GM12878 (cell line): ENCODE results near the gene NF1. TPM values are rescaled to one million over a fixed set of nuclear protein-coding genes. Genes with fewer than 3 reads are reported as not detected.

ENCODE experiments used
- CBFB ChIP-seq: IDR thresholded peaks from 2 replicates; pipeline ENCODE4 v1.6.1; 2016; ENCODE audit warnings: antibody characterized with exemption, low read depth
- CREB1 ChIP-seq: IDR thresholded peaks from 2 replicates; pipeline ENCODE4 v1.6.1; 2012; ENCODE audit warnings: low read depth, mild to moderate bottlenecking, inconsistent platforms
- DPF2 ChIP-seq: fragments of 450-650 bp; IDR thresholded peaks from 2 replicates; pipeline ENCODE4 v1.6.1; 2017; ENCODE audit warnings: mild to moderate bottlenecking
- GABPA ChIP-seq: IDR thresholded peaks from 2 replicates; pipeline ENCODE4 v1.6.1; 2014; ENCODE audit warnings: antibody characterized with exemption, low read depth, mild to moderate bottlenecking, inconsistent platforms
- JUNB ChIP-seq: IDR thresholded peaks from 2 replicates; pipeline ENCODE4 v1.6.1; 2016; ENCODE audit warnings: antibody characterized with exemption, mild to moderate bottlenecking
- NR2C2 ChIP-seq: IDR thresholded peaks from 2 replicates; pipeline ENCODE4 v1.6.1; 2011; ENCODE audit warnings: borderline replicate concordance, low read depth; ENCODE audit not compliant: control insufficient read depth, insufficient read length
- NR2F1 ChIP-seq: fragments of 450-650 bp; conservative IDR thresholded peaks from 2 replicates; pipeline ENCODE4 v1.6.1; 2017; ENCODE audit warnings: mild to moderate bottlenecking
- POLR2AphosphoS2 ChIP-seq: IDR thresholded peaks from 2 replicates; pipeline ENCODE4 v1.6.1; 2011; ENCODE audit warnings: low read depth, mild to moderate bottlenecking, low read length, improper control_type of control experiment, moderate library complexity
- RAD51 ChIP-seq: fragments of 450-650 bp; IDR thresholded peaks from 2 replicates; pipeline ENCODE4 v1.6.1; 2016; ENCODE audit warnings: moderate library complexity, mild to moderate bottlenecking, inconsistent platforms
- RB1 ChIP-seq: fragments of 450-650 bp; formaldehyde crosslinking; IDR thresholded peaks from 2 replicates; pipeline ENCODE4 v1.6.1; 2017; ENCODE audit warnings: mild to moderate bottlenecking, borderline replicate concordance
- SIX5 ChIP-seq: IDR thresholded peaks from 2 replicates; pipeline ENCODE4 v1.6.1; 2011; ENCODE audit warnings: mild to moderate bottlenecking, low read depth, low read length, moderate library complexity; ENCODE audit not compliant: severe bottlenecking
- SPI1 ChIP-seq: IDR thresholded peaks from 2 replicates; pipeline ENCODE4 v1.6.1; 2011; ENCODE audit warnings: low read depth, mild to moderate bottlenecking, low read length, moderate library complexity, borderline replicate concordance; ENCODE audit not compliant: insufficient read depth
- SREBF1 ChIP-seq: IDR thresholded peaks from 2 replicates; pipeline ENCODE4 v1.6.1; 2012; ENCODE audit warnings: mild to moderate bottlenecking, low read length
- SRF ChIP-seq, 2 experiments: IDR thresholded peaks; 2 replicates each; pipeline ENCODE4 v1.6.1; 2011; ENCODE audit warnings: low read depth in 2 of 2, low read length in 2 of 2, mild to moderate bottlenecking in 1 of 2, moderate library complexity in 1 of 2
- ZNF217 ChIP-seq: fragments of 450-650 bp; IDR thresholded peaks from 2 replicates; pipeline ENCODE4 v1.6.1; 2017; ENCODE audit warnings: antibody characterized with exemption, mild to moderate bottlenecking
- ZZZ3 ChIP-seq: IDR thresholded peaks from 2 replicates; pipeline ENCODE4 v1.6.1; 2011; ENCODE audit warnings: low read depth; ENCODE audit not compliant: control insufficient read depth, insufficient read length
- polyA plus RNA-seq, 11 experiments: library from polyadenylated mRNA; depleted of rRNA in 4 of 11; unstranded in 6 of 11; stranded (reverse) in 5 of 11; fragments of >200 nt; fragmentation: Nextera tagmentation in 4 of 11; fragmentation: Illumina TruSeq in 1 of 11; extraction: Ambion mirVana in 4 of 11; extraction: Trizol in 1 of 11; gene quantifications; 1 replicate in 1 of 11; 2 replicates in 10 of 11; pipeline versions ENCODE4 v1.2.1 to v1.2.3, GENCODE V29; 2011 to 2016; ENCODE audit warnings: inconsistent platforms in 2 of 11, missing spikeins in 2 of 11, low read depth in 1 of 11
- total RNA-seq, 4 experiments: library from RNA; depleted of rRNA in 3 of 4; stranded (reverse); fragments of >200 nt in 3 of 4; fragmentation: Illumina TruSeq in 1 of 4; extraction: Trizol in 1 of 4; gene quantifications; 2 replicates each; pipeline versions ENCODE4 v1.2.1 to v1.2.3, GENCODE V29; 2013 to 2021
- TF ChIP-seq, protein P1 (sequence below): fragments of 450-650 bp; formaldehyde crosslinking; IDR thresholded peaks from 2 replicates; pipeline ENCODE4 v1.4.0; 2022; ENCODE audit warnings: mild to moderate bottlenecking, moderate library complexity
- TF ChIP-seq, protein P2 (sequence below): fragments of 450-650 bp; IDR thresholded peaks from 2 replicates; pipeline ENCODE4 v1.6.1; 2018; ENCODE audit warnings: mild to moderate bottlenecking, low read depth, moderate library complexity; ENCODE audit not compliant: partially characterized antibody
- TF ChIP-seq, protein P3 (sequence below): IDR thresholded peaks from 2 replicates; pipeline ENCODE4 v1.6.1; 2011; ENCODE audit warnings: mild to moderate bottlenecking, low read depth, low read length, moderate library complexity; ENCODE audit not compliant: insufficient replicate concordance
- TF ChIP-seq, protein P4 (sequence below): fragments of 450-650 bp; IDR thresholded peaks from 2 replicates; pipeline ENCODE4 v1.6.1; 2017; ENCODE audit warnings: borderline replicate concordance
- TF ChIP-seq, protein P5 (sequence below): IDR thresholded peaks from 2 replicates; pipeline ENCODE4 v1.6.1; 2012; ENCODE audit warnings: low read length, inconsistent platforms

The NF1 gene
- total and polyA plus RNA-seq, 10 of the 15 experiments (the other 5 are each of a cell fraction or from before 2014, with no cell fraction given): 2.5 to 31.8 (median 16.6) TPM

DNA sequence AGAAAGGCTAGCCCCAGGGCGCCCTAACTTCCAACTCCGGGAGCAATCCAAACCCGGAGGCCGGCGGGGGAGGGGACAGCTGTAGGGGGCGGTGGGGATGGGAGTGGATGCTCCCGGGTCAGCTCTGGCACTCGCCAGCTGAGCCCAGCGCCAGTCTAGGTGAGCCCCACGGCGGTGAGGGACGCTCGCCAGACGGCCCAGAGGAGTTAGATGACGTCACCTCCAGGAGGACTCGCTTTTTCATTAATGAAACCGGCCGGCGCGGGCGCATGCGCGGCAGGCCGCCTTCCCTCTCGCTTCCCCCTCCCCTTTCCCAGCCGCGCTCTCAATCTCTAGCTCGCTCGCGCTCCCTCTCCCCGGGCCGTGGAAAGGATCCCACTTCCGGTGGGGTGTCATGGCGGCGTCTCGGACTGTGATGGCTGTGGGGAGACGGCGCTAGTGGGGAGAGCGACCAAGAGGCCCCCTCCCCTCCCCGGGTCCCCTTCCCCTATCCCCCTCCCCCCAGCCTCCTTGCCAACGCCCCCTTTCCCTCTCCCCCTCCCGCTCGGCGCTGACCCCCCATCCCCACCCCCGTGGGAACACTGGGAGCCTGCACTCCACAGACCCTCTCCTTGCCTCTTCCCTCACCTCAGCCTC lies at the start of gene NF1 (continued):
- TF ChIP-seq, protein P1, sequence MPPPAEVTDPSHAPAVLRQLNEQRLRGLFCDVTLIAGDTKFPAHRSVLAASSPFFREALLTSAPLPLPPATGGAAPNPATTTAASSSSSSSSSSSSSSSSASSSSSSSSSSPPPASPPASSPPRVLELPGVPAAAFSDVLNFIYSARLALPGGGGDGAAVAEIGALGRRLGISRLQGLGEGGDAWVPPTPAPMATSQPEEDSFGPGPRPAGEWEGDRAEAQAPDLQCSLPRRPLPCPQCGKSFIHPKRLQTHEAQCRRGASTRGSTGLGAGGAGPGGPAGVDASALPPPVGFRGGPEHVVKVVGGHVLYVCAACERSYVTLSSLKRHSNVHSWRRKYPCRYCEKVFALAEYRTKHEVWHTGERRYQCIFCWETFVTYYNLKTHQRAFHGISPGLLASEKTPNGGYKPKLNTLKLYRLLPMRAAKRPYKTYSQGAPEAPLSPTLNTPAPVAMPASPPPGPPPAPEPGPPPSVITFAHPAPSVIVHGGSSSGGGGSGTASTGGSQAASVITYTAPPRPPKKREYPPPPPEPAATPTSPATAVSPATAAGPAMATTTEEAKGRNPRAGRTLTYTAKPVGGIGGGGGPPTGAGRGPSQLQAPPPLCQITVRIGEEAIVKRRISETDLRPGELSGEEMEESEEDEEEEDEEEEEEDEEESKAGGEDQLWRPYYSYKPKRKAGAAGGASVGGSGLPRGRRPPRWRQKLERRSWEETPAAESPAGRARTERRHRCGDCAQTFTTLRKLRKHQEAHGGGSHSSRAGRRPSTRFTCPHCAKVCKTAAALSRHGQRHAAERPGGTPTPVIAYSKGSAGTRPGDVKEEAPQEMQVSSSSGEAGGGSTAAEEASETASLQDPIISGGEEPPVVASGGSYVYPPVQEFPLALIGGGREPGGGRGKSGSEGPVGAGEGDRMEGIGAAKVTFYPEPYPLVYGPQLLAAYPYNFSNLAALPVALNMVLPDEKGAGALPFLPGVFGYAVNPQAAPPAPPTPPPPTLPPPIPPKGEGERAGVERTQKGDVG (CRISPR knock-in tag): 0 out of 2 replicates have a peak, but pooled peaks have one; percentile 69
- TF ChIP-seq ZNF217 (no peak), GABPA (no peak), ZZZ3 (no peak), SREBF1 (no peak), RB1 (no peak), SPI1 (no peak), CBFB (no peak), POLR2AphosphoS2 (peak; percentile 43; the same call in 1 of the 2 replicates), SRF (IDR thresholded peaks at IDR 0.05; ENCODE audit: low read depth in 2 of 2, low read length in 2 of 2) (no peak), JUNB (no peak), NR2C2 (no peak), RAD51 (no peak), NR2F1 (no peak), CREB1 (peak; percentile 76), DPF2 (no peak), SIX5 (no peak)
- TF ChIP-seq, protein P2, sequence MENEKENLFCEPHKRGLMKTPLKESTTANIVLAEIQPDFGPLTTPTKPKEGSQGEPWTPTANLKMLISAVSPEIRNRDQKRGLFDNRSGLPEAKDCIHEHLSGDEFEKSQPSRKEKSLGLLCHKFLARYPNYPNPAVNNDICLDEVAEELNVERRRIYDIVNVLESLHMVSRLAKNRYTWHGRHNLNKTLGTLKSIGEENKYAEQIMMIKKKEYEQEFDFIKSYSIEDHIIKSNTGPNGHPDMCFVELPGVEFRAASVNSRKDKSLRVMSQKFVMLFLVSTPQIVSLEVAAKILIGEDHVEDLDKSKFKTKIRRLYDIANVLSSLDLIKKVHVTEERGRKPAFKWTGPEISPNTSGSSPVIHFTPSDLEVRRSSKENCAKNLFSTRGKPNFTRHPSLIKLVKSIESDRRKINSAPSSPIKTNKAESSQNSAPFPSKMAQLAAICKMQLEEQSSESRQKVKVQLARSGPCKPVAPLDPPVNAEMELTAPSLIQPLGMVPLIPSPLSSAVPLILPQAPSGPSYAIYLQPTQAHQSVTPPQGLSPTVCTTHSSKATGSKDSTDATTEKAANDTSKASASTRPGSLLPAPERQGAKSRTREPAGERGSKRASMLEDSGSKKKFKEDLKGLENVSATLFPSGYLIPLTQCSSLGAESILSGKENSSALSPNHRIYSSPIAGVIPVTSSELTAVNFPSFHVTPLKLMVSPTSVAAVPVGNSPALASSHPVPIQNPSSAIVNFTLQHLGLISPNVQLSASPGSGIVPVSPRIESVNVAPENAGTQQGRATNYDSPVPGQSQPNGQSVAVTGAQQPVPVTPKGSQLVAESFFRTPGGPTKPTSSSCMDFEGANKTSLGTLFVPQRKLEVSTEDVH: no peak
- TF ChIP-seq, protein P3, sequence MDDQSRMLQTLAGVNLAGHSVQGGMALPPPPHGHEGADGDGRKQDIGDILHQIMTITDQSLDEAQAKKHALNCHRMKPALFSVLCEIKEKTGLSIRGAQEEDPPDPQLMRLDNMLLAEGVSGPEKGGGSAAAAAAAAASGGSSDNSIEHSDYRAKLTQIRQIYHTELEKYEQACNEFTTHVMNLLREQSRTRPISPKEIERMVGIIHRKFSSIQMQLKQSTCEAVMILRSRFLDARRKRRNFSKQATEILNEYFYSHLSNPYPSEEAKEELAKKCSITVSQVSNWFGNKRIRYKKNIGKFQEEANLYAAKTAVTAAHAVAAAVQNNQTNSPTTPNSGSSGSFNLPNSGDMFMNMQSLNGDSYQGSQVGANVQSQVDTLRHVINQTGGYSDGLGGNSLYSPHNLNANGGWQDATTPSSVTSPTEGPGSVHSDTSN: no peak
- TF ChIP-seq, protein P4, sequence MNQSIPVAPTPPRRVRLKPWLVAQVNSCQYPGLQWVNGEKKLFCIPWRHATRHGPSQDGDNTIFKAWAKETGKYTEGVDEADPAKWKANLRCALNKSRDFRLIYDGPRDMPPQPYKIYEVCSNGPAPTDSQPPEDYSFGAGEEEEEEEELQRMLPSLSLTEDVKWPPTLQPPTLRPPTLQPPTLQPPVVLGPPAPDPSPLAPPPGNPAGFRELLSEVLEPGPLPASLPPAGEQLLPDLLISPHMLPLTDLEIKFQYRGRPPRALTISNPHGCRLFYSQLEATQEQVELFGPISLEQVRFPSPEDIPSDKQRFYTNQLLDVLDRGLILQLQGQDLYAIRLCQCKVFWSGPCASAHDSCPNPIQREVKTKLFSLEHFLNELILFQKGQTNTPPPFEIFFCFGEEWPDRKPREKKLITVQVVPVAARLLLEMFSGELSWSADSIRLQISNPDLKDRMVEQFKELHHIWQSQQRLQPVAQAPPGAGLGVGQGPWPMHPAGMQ: no peak
- TF ChIP-seq, protein P5, sequence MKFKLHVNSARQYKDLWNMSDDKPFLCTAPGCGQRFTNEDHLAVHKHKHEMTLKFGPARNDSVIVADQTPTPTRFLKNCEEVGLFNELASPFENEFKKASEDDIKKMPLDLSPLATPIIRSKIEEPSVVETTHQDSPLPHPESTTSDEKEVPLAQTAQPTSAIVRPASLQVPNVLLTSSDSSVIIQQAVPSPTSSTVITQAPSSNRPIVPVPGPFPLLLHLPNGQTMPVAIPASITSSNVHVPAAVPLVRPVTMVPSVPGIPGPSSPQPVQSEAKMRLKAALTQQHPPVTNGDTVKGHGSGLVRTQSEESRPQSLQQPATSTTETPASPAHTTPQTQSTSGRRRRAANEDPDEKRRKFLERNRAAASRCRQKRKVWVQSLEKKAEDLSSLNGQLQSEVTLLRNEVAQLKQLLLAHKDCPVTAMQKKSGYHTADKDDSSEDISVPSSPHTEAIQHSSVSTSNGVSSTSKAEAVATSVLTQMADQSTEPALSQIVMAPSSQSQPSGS: peak; percentile 67; the same call in 1 of the 2 replicates
